SU-DHL-6 (cell line): ENCODE results near the gene MARVELD3.

Experiments
- CTCF ChIP-seq: fragments of 200-600 bp; sonication (generic); IDR thresholded peaks from one replicate; pipeline ENCODE4 v1.5.1; 2017; ENCODE audit warnings: antibody characterized with exemption, mild to moderate bottlenecking, low read length, moderate library complexity; ENCODE audit not compliant: insufficient read depth, poor library complexity, severe bottlenecking
- EZH2phosphoT487 ChIP-seq: fragments of 200-600 bp; sonication (generic), shearing (Covaris generic); conservative IDR thresholded peaks from 2 replicates; pipeline ENCODE4 v1.6.1; 2018; ENCODE audit warnings: mild to moderate bottlenecking, antibody characterized with exemption, low read length, moderate library complexity, mixed read lengths

GRCh38 chr16:71669926-71670536 is 44.0 kb downstream of the MARVELD3 start:
- TF ChIP-seq CTCF (no peak), EZH2phosphoT487 (no peak)
